Dedifferentiated amniotic fluid mesenchymal stem cell (primary cell): Measurements from ENCODE around the gene PARP16.
A peak's percentile ranks its signal among the peaks of the same experiment; 100 is the strongest.
"Not testable (repeated sequence)": the region's sequence is repeated elsewhere in the genome, so short reads cannot be mapped to it uniquely, and the experiment has no call there.

Experiments used
- DNase-seq: peaks from one replicate; pipeline ENCODE4 v3.0.0-alpha.2; 2016; ENCODE audit errors: extremely low spot score

The PARP16 gene

DNA sequence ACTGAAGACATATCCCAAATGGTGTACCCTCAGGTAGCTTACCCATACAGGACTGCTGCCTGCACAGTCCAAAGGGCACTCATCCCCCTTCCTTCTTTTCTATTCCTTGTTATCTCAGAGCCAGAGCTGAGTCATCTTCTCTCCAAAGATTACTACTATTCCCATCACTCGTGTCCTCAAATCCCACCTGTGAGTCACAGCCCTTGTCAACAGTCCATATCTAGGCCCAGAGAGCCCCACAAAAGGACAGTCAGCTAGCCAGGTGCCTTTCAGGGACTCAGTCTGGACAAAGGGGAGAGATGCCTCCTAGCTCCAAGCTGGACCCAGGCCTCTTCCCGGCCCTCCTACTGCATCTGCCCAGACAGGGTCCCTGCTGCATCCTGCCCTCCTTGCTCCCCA lies 11.0 kb downstream of the PARP16 start:
- DNase-seq, result no peak

DNA sequence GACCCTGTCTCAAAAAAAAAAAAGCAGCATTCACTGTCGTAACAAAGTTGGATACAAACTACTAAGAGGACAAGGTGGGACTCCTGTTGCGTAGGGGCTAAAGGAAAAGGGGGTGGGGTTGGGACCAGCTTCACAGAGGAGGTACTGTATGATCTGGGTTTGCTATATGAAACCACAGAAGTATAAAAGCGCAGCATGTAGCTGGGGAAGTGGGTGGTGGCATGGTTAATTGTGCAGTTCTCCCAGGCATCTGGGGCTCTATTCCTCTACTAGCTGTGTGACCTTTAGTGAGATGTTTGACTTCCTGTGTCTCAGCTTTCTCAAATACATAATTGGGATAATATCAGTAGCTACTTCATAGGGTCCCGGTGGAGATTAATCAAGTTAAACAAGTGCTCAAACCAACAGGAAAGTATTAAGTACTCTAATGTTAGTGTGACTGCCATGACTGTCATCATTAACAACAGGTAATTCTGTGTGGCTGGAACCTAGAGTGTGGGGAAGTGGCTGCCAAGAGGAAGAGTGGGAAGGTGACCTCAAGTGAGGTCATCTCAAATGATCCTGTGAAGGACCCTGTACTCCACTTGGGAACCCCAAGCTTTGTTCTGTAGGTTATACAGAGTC lies 11.5 kb downstream of the PARP16 start:
- no peak for DNase-seq

DNA sequence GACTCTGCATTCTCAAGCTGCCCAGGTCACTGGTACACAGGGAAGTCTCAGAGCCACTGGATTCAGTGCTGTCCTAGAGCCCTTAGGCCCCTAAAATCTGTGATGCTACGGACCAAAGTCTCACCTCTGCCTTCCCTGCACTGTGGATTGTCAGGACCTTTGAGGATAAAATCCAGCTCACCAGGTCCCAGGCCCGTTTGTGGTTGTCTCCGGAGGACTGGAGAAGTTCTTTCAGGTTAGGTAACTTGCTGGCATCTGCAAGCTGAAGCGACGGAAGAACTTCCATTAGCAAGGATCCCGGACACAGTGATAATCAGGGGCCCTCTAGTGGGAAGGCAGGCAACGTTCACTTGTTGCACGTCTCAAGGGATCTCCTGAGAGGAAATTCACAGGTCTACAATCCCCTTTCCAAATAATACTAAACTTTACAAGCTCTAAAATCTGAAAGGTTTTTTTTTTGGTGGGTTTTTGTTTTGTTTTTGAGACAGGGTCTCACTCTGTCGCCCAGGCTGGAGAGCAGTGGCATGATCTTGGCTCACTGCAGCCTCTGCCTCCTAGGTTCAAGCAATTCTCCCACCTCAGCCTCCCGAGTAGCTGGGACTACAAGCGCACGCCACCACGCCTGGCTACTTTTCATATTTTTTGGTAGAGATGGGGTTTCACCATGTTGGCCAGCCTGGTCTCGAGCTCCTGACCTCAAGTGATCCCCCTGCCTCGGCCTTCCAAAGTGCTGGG lies 15.7 kb downstream of the PARP16 start:
- DNase-seq, result peak; percentile 69

DNA sequence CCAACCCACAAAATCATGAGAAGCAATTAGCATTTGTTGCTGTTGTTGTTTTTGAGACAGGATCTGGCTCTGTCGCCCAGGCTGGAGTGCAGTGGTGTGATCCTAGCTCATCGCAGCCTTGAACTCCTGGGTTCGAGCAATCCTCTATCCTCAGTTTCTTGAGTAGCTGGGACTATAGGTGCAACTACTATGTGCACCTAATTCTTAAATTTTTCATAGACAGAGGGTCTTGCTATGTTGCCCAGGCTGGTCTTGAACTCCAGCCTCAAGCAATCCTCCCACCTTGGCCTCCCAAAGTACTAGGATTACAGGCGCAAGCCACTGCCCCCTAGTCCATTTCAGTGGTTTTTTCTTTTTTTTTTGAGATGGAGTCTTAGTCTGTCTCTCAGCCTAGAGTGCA lies 18.3 kb downstream of the PARP16 start:
- no peak for DNase-seq

DNA sequence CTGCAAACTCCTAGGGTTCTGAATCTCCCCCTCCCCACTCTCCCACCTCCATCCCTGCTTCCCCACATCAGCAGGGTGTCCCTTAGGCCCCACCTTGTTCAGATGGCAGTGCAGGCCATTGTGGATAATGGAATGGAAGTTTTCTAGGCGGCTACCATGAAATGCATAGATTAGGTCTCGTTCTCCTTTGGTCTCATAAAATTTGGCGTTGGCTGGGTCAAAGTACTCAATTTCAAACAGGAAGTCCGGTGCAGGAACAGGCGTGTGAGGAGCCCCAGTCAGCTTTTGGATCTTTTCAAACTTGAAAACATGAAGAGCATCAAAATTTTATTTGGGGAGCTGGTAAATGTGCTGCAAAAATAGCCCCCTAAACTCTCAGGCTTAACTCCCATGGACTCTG lies 20.2 kb downstream of the PARP16 start:
- DNase-seq, result no peak

DNA sequence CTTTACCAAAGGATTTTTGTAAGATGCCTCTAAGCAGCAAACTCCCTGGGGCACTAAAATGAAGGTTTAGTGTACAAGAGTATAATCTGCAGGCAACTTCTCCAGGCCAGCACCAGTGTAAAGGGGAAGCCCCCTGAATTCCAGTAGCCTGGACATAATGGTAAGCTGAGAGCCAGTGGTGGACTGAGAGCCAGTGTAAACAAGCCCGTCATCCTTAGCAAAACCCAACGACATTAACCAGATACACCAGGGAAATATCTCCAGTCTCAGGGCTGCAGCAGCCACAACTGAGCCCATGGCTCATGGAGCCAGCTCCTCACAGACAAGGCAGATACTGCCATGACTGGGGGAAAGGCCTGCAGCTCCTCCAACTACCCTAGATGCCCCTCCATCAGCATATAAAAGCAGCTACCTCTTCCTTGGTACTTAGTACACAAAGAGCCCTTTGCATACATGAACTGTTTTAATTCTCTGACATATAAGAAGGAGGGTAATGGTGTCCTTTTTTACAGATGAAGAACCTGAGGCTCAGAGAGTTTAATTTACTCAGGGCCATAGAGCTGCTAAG lies 21.7 kb downstream of the PARP16 start:
- no peak for DNase-seq

DNA sequence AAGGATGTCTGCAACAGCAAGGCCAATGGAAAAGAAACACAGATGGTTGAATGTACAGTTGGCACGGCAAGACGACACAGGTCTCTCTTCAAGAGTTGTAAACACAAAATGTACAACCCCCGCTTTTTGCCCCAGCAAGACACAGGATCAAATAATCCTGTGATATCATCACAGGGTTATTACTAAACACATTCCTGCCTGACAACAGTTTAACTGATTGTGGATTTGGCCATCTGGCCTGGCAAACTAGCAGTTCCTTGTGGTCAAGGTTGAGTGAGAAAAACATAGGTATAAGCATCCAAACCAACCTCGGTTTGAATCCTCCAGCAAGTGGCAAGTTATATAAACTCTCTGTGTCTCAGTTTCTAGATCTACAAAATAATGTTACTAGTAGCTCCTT lies 23.4 kb downstream of the PARP16 start:
- DNase-seq, result no peak

DNA sequence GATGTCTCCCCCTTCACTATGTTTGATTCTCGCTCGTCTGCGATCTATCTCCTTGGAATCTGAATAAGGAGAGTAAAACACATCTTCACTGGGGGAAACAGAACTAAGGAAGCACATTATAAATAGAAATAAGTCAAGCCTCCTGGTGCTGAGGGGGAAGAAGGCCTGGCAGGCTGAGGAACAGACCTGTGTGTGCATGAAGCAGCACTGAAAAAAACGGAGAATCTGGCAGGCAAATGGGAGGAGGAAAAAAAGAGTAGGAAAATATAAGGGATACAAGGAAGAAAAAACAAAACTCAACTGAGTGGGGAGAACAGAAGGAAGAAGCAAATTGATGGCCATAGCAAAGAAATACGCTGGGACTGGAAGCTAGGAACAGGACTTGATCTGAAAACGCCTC lies 25.7 kb downstream of the PARP16 start:
- DNase-seq, result no peak

DNA sequence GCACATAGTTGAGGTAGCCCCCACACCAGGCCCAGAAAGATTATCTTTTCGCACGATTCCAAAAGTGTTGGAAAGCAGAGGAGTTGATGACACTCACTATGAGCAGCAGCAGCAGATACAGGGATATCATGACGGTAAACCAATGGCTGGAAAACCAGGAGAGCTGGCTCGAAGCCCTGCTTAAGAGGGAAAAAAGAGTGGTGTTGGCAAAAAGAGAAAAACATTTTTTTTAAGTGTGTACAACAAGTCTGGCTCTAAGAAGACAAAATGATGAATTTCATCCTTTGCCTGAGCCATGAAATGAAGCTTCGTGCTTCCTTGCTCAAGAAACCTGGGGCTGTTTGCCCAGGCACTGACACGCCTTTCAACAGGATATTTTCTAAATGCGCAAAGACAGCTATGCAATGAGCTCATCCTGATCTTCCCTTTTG lies 27.3 kb downstream of the PARP16 start:
- no peak for DNase-seq

DNA sequence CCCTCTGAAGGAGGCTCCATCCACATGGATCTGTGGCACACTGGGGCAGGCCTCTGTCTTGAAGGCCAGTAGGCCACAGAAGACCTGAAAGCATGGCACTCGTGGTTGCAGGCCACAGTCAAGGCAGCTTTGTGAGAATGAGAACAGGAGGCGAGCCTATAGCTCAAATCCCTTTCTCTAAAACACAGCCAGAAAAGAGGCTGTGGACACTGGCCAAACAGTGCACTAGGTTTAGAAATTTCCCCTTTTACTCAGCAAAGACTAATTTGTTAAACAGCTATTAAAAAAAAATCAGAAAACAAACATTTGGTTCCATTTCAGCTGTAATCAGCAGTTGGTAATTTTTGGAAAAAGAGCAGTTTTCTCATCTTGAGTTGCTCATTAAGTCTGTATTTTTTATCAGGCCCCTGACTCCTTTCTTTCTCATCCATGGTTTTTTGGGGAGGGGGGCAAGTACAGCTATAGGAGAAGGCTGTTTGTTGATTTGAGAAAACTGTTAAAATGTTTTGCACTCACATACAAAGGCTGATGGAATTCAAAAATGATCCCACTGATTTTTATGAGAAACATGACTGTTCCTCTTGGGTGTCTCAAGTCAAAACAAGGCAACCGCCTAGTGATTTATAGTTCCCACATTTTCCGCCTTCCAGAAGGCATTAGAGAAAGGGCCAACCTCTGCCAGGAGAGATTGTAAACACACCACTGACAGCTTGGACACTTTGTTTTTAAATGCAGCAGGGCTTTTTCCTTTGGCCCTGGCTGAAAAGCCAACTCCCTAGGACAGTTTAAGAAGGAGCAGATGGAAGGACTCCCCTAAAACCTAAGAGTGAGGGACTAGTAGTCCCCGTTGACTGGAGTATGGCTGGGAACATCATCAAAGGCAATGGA lies 28.1 kb downstream of the PARP16 start:
- no peak for DNase-seq

DNA sequence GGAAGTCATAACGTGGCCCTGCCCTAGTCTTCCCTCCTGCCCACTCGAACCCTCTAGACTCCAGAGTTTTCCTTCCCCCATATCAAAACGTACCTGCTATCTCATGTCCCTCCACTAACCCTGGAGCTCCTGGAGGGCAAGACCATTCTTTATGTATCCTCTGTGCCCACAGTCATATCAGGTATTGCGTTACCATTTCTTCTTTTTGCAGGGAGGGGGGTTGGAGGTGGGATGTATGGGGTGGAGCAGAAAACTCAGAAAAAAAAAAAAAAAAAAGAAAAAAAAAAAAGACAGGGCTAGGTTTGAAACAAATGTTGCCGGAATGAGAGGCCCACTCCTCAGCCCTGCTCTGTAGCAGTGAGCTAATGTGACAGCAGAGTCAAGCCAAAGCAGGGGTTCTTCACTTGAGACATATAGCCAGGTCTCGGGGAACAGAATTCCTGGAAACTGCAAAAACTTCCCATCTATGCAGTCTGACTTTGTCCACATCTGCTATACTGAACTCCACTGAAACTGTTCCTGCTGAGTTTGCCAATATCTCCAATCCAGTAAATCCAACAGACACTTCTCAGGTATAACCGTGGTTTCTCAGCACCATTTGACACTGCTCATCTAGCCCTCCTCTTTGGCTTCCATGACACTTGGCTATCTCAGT lies 31.1 kb downstream of the PARP16 start:
- DNase-seq, result no peak

DNA sequence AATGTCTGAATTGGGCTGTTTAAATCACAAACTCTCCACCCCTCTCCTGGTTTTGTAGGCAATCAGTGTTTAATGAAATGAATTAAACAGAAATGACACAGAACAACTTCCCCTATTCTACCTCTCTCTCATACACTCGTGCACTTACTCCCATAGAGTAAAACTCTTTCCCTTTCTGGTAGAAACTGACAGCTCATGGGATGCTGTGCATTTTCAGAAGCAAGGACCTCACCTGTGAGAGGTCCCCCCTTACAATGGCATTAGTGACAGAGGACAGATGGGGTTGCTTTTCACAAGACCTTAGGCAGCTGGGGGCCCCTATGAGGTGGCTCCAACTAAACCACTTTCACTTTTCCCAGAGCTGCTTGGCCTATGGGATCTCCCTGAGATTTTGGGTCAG lies 31.9 kb downstream of the PARP16 start:
- no peak for DNase-seq

DNA sequence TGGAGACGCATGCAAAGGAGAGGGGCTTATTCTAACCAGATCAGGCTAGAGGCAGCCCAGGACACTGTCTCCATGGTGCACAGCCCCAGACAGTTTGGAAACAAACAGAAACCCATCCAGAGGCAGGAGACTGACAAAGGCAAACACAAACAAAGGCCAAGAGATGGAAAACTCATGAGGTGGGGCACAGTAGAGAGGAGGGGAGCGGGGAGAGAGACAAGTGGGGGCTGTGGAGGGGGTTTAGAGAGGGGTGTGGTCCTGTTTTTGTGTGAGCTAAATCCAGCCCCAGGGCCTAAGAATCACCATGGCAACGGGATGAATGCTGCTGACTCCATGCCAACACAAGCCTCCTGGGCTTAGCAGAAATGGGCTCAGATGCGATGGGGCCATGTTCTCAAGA lies 32.3 kb downstream of the PARP16 start:
- DNase-seq, result no peak

DNA sequence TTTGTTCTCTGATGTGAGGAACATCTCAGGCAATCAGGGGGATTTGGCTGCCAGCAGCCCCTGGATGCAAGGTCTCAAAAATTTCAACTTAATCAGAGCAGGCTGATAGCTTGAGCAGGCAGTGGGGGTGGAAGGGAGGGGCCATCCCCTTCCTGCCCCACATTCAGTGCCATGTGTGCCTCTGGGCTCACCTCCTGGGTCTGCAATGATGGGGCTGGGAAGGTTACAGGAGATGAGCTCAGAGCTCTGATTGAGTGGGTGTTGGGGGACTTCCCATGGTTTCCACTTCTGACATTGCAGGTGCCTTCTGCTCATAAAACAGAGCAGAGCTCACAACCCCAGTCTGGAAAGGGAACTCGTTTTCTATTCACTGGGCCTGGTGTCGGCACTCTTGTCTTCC lies 37.0 kb downstream of the PARP16 start:
- DNase-seq, result no peak

DNA sequence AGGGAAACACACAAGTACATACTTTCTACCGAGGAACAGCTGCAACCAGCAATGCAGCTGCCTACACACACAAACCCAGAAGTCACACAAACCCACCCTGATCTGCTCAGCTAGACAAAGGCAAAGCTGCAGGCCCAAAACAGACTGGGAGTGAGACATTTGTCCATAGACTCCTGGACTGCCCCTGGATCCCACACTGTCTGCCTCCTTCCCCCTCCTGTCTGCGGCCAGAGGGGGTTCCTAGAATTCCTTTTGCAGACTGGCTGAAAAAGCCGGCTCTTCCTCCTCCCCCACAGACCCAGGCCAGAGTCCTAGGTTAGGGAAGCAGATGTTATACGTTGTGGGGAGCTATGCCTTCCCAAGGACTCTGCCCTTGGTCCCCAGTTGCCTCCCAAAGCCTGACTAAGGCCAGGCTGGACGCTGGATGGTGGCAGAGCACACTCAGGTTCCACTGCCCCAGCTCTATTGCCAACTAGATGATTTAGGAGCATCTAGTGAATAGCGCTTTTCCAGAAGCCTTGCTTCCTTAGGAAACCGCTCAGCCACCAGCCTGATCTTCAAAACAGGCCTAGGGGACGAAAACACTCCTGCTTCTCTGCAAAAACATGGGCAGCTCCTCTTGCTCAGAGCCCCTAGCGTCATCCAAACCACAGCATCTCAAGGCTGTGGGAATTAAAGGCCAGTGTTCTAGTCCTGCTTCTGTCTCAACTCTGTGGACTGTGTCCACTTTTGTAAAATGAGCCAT lies 38.0 kb downstream of the PARP16 start:
- no peak for DNase-seq

DNA sequence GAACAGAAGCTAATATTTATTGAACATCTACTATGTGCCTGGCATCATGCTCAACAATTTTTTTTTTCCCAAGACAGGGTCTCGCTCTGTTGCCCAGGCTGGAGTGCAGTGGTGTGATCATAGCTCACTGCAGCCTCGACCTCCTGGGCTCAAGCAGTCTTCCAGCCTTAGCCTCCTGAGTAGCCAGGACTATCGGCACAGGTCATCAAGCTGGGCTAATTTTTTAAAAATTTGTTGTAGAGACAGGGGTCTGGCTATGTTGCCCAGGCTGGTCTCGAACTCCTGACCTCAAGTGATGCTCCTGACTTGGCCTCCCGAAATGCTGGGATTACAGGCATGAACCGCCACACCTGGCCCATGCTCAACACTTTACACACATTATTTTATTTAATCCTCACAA lies 39.7 kb downstream of the PARP16 start:
- DNase-seq, result no peak

DNA sequence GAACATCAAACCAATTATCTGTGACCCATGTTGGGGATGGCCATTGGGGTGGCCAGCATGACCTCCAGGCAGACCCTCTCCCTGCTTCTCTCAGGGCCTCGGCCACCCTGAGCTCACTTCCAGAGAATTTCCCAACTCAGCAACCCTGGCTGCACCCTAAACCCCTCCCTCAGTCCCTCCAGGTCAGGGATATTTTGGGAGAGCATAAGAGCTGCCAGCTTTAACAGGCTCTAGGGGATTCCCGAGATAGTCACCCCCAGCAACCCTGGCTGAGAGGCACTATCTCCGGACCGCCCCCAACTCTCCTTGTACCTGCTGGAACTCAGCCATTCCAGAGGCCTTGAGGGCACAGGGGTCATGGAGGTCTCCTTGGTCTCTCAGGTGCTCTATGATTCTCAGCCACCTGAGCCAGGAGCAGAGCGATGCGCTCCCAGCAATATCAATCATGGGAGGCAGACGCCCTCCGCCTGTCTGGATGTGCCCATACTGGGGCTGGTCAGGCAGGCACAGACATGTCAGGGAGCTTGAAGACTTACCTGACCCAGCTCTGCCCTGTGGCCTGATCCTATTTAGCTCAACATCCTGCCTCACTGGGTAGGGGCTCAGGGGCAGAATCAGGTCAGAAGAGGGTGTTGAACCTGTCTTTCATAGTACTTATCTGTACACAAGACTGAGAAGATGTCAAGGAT lies 40.5 kb downstream of the PARP16 start:
- no peak for DNase-seq

DNA sequence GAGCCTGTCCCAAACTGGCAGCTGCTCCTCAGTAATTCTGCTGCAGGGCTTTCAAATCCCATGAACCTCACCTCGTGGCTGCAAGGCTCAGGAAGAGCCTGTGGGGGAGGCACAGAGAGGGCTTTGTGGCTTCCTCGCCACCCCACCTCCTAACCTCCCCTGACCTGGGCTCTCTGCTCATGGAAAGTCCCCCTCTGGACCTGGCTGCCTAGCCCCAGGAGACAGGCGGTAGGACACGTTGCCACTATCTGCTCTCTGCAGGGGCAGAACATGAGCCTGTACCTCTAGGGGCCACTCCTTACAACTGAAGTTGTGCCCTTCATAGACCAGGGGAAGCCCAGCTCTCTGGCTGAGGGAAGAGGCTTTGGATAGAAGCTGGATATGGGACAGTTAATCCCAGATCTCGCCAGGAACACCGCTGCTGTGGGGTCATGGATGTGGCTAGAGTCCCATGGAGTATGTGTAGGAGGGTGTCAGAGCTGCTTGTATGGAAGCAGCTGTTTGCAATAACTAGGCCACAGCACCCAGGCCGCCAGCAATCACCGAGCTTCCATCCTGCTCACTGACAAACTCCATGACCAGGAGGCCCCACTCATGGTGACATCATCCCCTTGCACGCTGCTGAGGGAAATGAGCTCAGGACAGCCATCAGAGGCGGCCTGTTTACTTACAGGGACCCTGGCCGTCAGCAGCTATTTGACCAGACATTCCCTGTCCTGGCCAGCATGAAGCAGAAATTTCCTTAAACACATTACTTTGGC lies 41.4 kb downstream of the PARP16 start:
- DNase-seq, result peak; percentile 39

DNA sequence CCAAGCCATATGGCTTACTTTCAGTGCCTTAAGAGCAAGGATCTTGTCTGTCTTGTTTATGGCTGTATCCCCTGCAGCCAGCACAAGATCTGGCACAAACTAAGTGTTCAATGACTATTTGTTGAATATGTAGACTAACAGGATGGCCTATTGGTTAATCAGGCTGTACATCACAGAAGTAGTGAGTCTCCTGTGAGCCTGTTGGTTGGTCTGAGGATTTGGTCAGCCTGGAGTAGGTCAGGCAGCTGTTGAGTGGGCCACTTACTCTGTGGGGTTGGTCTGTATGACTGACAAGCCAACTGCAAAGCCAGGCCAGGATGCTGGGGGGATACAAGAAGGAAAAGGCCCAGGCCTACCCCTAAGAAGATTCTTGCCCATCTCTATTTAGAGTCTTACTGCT lies 42.0 kb downstream of the PARP16 start:
- no peak for DNase-seq

DNA sequence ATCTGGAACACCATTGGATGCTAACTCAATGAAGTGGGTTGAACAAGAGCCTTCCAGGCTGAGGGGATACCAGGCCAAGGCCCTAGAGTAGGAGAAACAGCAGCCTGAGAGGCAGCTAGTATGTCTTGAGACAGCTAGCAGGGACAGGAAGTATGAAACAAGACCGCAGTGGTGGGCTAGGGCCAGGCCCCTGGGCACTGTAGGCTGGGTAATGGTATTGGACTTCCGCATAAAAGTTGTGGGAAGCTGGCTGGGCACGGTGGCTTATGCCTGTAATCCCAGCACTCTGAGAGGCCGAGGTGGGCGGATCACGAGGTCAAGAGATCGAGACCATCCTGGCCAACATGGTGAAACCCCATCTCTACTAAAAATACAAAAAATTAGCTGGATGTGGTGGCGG lies 50.2 kb downstream of the PARP16 start:
- not testable (repeated sequence) for DNase-seq
